Measurements from ENCODE around the gene CADPS.

Gene CADPS

GRCh38 chr3:62805580-62806277 lies 69.5 kb downstream of the CADPS start:
- no peak for DNase-seq

DNA sequence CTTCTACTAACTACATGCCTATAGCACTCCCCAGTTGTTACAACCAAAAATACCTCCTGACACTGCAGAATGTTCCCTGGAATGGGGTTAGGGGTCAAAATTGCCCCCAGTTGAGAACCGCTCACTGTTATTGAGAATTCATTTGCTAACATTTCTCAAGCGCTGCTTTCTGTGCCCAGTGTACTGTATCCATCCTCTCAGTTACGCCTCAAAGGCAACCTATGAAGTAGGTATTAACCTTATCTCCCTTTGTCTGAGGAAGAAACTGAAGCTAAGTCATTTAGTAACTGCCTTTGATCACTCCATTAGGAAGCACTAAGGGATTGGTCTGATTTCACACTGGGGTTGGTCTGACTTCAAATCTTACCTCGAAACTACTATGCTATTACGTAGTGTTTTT lies 70.1 kb downstream of the CADPS start:
- no peak for DNase-seq

GRCh38 chr3:62803276-62803675 lies 71.9 kb downstream of the CADPS start:
- no peak for DNase-seq

GRCh38 chr3:62798000-62798399 lies 77.2 kb downstream of the CADPS start:
- DNase-seq = no peak

GRCh38 chr3:62797132-62797531 lies 78.1 kb downstream of the CADPS start:
- no peak for DNase-seq

DNA sequence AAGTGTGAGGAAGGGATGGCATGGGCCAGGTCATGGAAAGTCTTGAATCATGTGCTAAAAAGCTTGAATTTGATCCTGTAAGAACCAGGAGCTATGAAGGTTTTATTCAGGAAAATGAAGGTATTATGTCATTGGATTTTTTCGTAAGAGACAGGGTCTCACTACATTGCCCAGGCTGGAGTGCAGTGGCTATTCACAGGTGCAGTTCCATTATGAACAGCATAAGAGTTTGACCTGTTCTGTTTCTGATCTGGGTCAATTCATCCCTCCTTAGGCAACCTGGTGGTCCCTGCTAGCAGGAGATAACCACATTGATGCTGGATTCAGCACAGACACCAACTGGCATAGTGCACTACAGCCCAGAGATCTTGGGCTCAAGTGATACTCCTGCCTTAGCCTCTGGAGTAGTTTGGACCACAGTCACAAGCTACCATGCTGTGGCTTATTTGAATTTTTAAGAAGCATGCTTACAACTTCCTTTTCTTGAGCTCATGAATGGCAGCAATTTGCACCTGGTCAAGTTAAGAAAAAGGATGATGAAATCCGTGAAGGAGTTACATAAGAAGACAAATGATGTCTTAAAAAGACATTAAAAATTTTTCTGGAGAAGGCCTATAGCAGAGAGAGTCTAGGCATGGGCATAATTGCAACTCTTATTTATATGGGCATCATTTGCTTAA lies 79.1 kb downstream of the CADPS start:
- DNase-seq = no peak

GRCh38 chr3:62793946-62794345 lies 81.3 kb downstream of the CADPS start:
- no peak for DNase-seq

DNA sequence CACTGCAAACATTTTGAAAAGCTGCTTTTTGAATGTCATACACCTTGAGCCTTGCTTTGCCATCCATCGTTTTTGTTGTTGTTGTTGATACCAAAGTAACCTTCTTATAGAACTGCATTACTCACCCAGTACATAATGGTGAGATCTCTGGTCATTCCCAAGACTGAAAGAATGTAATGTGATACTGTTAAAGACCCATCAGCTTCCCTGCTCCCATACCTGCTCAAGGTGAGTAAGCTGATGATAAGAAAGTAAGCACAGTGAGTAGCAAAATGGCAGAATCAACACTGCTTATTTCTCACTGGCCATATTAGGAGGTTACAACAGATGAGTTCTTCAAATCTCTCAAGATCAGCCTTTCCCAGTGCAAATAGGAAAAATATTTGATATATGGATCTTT lies 89.8 kb downstream of the CADPS start:
- no peak for DNase-seq

DNA sequence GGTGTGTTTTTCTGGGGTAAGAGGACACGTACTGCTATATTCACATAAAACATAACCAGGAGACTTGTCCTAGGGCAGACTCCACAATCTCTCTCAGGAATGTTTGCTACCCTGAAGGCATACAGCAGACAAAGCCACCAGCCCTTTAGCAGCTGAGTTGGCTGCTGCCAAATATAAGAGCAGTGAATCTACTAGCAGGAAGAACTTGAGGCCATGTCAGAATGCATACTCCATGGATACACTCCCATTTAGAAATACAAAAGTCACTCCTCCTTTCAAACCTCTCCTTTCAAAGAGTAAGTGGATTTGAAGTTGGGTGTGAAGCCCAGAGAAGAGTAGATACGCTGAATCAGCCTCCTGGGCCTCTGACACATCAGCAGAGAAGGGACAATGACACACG lies 94.1 kb downstream of the CADPS start:
- no peak for DNase-seq

GRCh38 chr3:62777674-62778073 lies 97.5 kb downstream of the CADPS start:
- no peak for DNase-seq

- DNase-seq = no peak
Measured at GRCh38 chr3:62777130-62777529, 98.1 kb downstream of the CADPS start.

- DNase-seq = no peak
Measured at GRCh38 chr3:62774221-62774620, 101.0 kb downstream of the CADPS start.

DNA sequence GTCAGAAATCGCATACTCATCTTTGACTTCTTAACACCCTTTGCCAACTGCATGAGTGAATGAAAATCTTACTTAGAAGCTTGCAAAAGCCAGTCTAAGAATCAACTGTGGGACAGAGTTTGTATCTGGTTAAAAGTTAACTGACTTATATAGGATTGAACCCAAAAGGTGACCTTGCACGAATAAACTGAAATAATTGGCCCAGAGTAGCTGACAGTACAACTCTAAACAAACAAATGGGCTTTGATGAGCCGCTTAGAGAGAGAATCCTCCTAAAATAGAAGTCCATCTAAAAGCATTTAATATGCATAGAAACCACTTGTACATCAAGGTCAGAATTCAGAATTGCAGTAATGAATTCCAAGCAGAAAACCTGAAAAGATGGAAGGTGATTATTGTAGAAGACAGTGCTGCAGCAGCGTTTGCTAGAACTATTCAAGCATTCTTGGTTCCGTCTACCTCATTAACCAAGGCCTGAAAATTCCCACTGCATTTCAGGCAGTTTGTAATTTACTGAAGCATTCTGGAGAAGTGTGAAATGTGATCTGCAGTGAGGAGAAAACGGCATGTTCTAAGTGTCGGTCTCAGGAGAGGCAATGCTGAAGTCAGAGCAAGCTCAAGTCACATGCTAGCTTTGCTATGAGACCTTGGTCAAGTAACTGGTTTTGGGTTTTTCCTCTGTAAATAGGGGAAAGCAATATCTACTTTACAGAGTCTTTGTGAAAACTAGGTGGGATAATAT lies 103.7 kb downstream of the CADPS start:
- no peak for DNase-seq

DNA sequence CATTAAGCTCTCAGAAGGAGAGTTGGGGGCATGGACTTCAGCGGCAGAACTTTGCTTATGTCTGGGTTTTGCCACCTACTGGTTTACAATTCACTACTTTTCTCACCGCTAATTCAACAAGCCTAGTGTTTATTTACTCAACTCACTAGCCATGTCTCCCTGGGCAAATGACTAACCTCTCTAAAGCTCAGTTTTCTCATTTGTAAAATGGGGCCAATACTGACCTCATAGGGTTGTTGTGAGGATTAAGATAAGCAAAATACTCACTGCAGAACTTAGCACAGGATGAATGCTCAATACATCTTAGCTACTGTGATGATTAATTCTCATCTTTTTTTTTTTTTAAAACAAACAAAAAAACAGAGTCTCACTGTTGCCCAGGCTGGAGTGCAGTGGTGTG lies 106.3 kb downstream of the CADPS start:
- DNase-seq = no peak

- DNase-seq = no peak
Measured at GRCh38 chr3:62761711-62762110, 113.5 kb downstream of the CADPS start.

DNA sequence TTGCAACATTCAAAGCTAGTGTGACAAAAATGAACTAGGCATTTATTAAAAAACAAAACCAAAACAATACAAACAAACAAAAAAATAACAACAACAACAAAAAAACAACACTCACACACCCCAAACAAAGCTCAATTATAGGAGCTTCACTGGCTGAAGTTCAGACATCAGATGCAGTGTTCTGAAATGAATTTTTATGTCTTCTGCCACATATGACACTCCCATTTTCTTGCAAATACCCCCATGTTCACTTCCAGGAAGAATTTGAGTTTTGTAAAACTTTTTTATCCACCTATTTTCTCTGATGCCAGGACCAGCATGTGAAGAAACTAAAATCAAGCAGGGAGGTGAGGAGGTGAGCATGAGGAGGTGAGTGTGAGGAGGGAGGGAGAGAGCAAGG lies 113.9 kb downstream of the CADPS start:
- DNase-seq = no peak

DNA sequence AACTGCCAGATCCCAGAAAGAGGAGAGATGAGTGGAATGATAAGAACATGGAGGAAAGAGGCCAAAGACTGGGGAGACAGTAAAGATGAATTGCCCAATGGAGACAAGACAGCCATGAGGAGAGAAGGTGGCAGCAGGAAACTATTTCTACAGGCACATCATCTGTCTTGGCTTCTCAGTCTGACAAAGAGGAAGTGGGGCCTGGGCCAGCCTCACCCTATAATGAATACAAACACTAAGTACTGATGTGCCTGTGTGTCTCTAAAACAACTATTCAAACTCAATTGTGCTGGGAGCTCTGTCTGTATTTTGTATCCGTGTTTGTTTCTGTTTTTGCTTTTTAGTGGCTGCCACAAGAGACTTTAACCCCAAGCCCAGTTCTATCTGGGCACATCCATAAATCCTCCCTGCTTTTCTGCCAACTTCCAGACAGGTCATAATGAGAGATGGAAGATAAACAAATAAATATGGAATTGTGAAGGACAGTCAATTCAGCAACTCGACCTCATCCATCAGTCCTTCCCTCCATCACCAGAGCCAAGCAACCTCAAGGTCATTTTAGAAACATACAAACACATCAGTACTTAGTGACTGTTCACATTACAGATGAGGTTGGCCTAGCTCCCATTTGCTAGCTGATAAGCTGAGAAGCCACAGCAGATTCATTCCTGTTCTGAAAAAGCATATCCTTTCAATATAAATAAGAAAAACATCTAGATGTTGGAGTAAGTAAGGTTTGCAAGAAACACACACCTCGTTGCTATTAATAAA lies 116.7 kb downstream of the CADPS start:
- DNase-seq = no peak

GRCh38 chr3:62757045-62757444 lies 118.2 kb downstream of the CADPS start:
- no peak for DNase-seq

DNA sequence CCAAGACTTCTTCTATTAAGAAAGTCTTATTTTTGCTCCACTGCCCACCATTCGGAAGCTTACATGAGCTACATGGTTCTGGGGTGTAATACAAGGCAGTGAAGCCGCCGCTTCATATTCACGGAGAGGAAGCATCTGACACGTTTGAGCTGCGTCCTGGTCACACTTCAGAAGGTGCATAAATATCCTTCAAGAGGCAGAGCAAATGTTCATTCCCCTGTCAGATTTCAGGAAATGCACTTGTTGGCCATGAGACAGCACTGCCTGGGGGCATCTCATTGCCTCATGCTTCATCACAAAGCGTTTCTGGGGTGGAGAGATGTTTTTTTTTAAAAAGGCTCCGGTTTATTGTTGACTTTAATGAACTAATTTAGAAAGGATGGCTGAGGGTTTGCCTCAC lies 119.9 kb downstream of the CADPS start:
- no peak for DNase-seq

DNA sequence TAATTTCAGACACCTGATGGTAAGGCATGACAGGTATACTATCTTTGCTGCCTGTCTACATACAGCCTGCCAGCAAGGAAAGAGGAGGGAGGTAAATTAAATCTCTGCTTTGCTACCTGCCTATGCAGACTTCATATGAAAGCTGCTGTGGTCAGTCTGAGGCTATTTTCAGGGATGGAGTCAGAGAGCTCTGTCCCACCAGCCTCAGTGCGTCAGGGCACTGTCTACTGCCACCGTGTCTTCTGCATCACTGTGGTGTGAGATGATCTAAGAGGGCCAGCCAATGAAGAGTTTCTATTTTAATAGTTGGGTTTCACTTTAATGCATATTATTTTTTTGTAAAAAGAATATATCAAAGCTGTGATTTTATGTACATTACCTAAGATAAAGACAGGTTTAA lies 125.6 kb downstream of the CADPS start:
- no peak for DNase-seq

- DNase-seq = no peak
Measured at GRCh38 chr3:62749130-62749529, 126.1 kb downstream of the CADPS start.

DNA sequence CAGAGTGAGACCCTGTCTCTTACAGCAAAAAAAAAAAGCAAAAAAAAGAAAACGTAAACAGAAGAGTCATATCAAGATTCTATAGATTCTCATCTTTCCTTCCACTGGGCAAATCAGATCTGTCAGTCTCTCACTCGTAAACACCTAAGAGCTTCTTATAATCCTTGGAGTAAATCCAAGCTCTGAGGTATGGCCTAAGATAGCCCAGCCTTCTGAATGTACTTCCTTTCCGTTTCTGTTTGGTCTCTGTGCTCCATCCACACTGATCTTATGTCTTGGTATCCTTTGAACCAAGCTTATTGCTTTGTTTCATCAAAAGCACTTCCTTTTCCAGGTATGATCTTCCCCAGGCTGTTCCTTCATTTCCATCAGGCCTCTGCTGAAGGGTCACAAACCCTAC lies 137.8 kb downstream of the CADPS start:
- no peak for DNase-seq

- no peak for DNase-seq
Measured at GRCh38 chr3:62735510-62735909, 139.7 kb downstream of the CADPS start.

All from stimulated activated CD4-positive, alpha-beta T cell treated with anti-CD3 and anti-CD28 coated beads, Interleukin-4, amount 100 ng/mL, for 4 hours (primary cell).